Caco-2 (cell line): ENCODE measurements around the gene IQCK. TPM values are rescaled to one million over a fixed set of nuclear protein-coding genes. Genes with fewer than 3 reads are reported as not detected.

Experiments
- BruUV-seq: library from RNA; stranded (reverse); fragments of 400-500 nt; replicated peaks from 2 replicates; lab custom pipeline; 2021; lab: Mats Ljungman, UMichigan
- CTCF ChIA-PET: fragments of 300-600 bp; sonication (Branson Sonifier 250); formaldehyde crosslinking; loops from one replicate; lab custom pipeline; 2022; ENCODE audit warnings: antibody characterized with exemption; lab: Charles Lee
- POLR2A ChIA-PET: fragments of 300-600 bp; sonication (Branson Sonifier 250); formaldehyde crosslinking; loops from one replicate; lab custom pipeline; 2022; ENCODE audit warnings: antibody characterized with exemption; lab: Charles Lee
- DNase-seq, 2 experiments: peaks; one replicate each; pipeline versions ENCODE4 v3.0.0 to v3.0.0-alpha.2; 2020 to 2022
- H3K27me3 ChIP-seq: replicated peaks from 2 replicates; pipeline ENCODE4 v1.6.0; 2011; ENCODE audit warnings: low read length; ENCODE audit not compliant: control insufficient read depth, insufficient read depth
- H3K36me3 ChIP-seq: 2 replicates; pipeline ENCODE4 v1.5.1; 2011; ENCODE audit warnings: low read length; ENCODE audit not compliant: control insufficient read depth, insufficient read depth
- H3K4me1 ChIP-seq: fragments of 250-450 bp; sonication (Bioruptor Pico); 2 replicates; pipeline ENCODE4 v1.5.1; 2020; ENCODE audit warnings: mild to moderate bottlenecking
- H3K4me3 ChIP-seq: 2 replicates; pipeline ENCODE4 v1.5.1; 2011; ENCODE audit warnings: low read depth, mild to moderate bottlenecking, control low read depth, low read length
- H3K9me3 ChIP-seq: fragments of 250-450 bp; sonication (Bioruptor Pico); 2 replicates; pipeline ENCODE4 v1.5.1; 2020; ENCODE audit warnings: mild to moderate bottlenecking, moderate library complexity
- H3K27ac Mint-ChIP-seq: one replicate; pipeline ENCODE4 v1.8.0; 2022; ENCODE audit warnings: mixed read lengths; ENCODE audit not compliant: unreplicated experiment
- H3K27me3 Mint-ChIP-seq: one replicate; pipeline ENCODE4 v1.8.0; 2022; ENCODE audit warnings: mixed read lengths; ENCODE audit not compliant: insufficient read depth, unreplicated experiment
- H3K36me3 Mint-ChIP-seq: one replicate; pipeline ENCODE4 v1.8.0; 2022; ENCODE audit warnings: mild to moderate bottlenecking, mixed read lengths; ENCODE audit not compliant: insufficient read depth, unreplicated experiment
- H3K4me1 Mint-ChIP-seq: one replicate; pipeline ENCODE4 v1.8.0; 2022; ENCODE audit warnings: low read depth, mixed read lengths; ENCODE audit not compliant: unreplicated experiment
- H3K4me3 Mint-ChIP-seq: one replicate; pipeline ENCODE4 v1.8.0; 2022; ENCODE audit warnings: mild to moderate bottlenecking, moderate library complexity, mixed read lengths; ENCODE audit not compliant: unreplicated experiment
- H3K9me3 Mint-ChIP-seq: one replicate; pipeline ENCODE4 v1.8.0; 2022; ENCODE audit warnings: mixed read lengths; ENCODE audit not compliant: unreplicated experiment
- intact Hi-C: fragments of 100-400 bp; cut with micrococcal nuclease; formaldehyde crosslinking; loops from one replicate; pipeline ENCODE4 v1.10.0; 2022; ENCODE audit not compliant: unreplicated experiment
- total RNA-seq: library from RNA; stranded (reverse); gene quantifications from 2 replicates; pipeline ENCODE4 v1.2.3, GENCODE V29; 2022
- TF ChIP-seq, protein P1 (sequence below), 2 experiments: fragments of 200-600 bp in 1 of 2; IDR thresholded peaks; 1 replicate in 1 of 2; 2 replicates in 1 of 2; pipeline versions ENCODE4 v1.5.1 to v1.8.0; 2011 to 2022; ENCODE audit warnings: antibody characterized with exemption in 1 of 2, control low read depth in 1 of 2, inconsistent platforms in 1 of 2, low read depth in 1 of 2, low read length in 1 of 2, mild to moderate bottlenecking in 1 of 2, moderate library complexity in 1 of 2; ENCODE audit not compliant: insufficient read depth in 1 of 2, severe bottlenecking in 1 of 2, unreplicated experiment in 1 of 2

IQCK gene
- total RNA-seq, 1 experiment from 2014 or later: 2.0 TPM

DNA sequence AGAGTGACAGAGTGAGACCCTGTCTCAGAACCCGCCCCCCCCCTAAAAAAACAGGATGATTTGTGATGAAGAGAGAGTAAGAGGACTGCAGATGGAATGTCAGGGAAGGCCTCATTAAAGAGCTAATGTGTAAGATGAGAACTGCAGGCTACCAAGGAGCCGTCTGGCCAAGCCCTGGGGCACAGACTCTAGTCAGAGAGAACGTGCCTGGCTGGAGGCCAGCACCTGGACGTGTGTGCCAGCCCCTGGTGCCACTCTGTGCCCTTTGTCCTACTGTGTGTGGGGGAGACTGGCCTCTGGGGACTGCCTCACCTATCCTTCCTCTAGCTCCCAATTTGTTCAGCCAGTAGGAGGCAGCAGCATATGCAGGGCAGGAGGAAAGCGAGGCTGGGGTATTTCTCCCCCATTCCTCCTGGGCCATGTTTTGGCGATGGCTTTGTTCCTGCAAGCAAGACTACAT lies 37.2 kb upstream of the IQCK start:
- no peaks in the 10 kb centered on the region for H3K9me3 Mint-ChIP-seq
- H3K4me3 Mint-ChIP-seq: no peak overlapping the region
- BruUV-seq: no TSS peak
- H3K36me3 Mint-ChIP-seq: no peaks in the 10 kb centered on the region
- TF ChIP-seq, protein P1, sequence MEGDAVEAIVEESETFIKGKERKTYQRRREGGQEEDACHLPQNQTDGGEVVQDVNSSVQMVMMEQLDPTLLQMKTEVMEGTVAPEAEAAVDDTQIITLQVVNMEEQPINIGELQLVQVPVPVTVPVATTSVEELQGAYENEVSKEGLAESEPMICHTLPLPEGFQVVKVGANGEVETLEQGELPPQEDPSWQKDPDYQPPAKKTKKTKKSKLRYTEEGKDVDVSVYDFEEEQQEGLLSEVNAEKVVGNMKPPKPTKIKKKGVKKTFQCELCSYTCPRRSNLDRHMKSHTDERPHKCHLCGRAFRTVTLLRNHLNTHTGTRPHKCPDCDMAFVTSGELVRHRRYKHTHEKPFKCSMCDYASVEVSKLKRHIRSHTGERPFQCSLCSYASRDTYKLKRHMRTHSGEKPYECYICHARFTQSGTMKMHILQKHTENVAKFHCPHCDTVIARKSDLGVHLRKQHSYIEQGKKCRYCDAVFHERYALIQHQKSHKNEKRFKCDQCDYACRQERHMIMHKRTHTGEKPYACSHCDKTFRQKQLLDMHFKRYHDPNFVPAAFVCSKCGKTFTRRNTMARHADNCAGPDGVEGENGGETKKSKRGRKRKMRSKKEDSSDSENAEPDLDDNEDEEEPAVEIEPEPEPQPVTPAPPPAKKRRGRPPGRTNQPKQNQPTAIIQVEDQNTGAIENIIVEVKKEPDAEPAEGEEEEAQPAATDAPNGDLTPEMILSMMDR (IDR thresholded peaks at IDR 0.05; ENCODE audit: insufficient read depth in 1 of 2, low read depth in 1 of 2, low read length in 1 of 2, severe bottlenecking in 1 of 2, unreplicated experiment in 1 of 2): no peak
- DNase-seq: no peak
- no peak overlapping the region for H3K27ac Mint-ChIP-seq
- intact Hi-C loops: no loop called here
- H3K27me3 Mint-ChIP-seq: no peaks in the 10 kb centered on the region
- no peak overlapping the region for H3K4me3 ChIP-seq
- no peaks in the 10 kb centered on the region for H3K4me1 ChIP-seq
- H3K9me3 ChIP-seq: no peaks in the 10 kb centered on the region
- H3K4me1 Mint-ChIP-seq: no peaks in the 10 kb centered on the region
- ChIA-PET CTCF (interaction anchor here (0.6 to 0.7 kb wide), 3 partner anchors 49 to 619 kb away, joined by 3 to 5 read pairs (median 3); no protein-coding TSS in a partner anchor), POLR2A (interaction anchor here (0.6 kb wide), 1 partner anchor 75 kb away, joined by 4 read pairs; no protein-coding TSS in a partner anchor)
- no peaks in the 10 kb centered on the region for H3K27me3 ChIP-seq
- no peaks in the 10 kb centered on the region for H3K36me3 ChIP-seq

DNA sequence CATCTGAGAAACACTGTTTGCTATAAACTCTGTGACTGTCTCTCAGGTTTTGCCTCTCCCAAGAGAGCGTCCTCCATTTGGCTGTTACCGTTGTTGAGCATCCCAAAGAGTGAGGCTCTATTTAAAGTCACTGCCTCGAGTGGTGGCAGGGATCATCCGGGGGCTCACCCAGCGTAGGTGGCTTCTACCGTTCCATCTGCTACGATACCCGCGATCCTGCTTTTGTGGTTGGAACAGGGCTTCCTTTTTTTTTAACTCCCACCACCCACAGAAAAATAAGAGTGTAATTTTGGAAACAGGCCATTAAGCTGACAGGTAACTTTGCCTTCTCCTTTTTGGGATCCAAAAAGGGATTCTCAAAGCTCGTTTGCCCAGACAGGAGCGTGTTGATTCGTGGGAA lies 36.4 kb upstream of the IQCK start:
- intact Hi-C loops: no loop called here
- no peaks in the 10 kb centered on the region for H3K9me3 Mint-ChIP-seq

DNA sequence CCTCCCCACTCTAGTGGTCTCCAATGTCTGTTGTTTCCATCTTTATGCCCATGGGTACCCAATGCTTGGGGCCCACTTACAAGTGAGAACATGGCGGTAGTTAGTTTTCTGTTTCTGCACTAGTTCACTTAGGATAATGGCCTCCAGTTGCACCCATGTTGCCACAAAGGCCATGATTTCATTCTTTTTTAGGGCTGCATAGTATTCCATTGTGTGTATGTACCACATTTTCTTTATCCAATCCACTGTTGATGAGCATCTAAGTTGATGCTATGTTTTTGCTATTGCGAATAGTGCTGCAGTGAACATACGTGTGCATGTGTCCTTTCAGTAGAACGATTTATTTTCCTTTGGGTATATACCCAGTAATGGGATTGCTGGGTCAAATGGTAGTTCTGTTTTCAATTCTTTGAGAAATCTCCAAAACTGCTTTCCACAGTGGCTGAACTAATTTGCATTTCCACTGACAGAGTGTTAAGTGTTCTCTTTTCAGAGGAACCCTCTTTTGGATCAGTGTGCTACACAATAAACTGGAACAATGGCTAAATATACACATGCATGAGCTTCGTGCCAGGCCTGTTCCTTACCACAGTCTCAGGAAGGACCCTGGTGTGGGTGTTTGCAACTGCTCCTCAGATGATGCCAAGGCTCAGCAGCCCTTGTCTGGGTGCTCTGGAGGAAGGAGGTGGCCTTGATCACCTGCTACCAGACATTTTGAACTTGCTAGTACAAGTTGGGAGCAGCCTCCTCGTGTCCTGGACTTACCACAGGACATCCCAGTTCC lies 34.4 kb upstream of the IQCK start:
- Histone ChIP-seq H3K4me3 (no peak overlapping the region), H3K27me3 (no peaks in the 10 kb centered on the region), H3K4me1 (no peaks in the 10 kb centered on the region), H3K36me3 (no peaks in the 10 kb centered on the region), H3K9me3 (no peaks in the 10 kb centered on the region)
- Mint-ChIP-seq H3K9me3 (no peaks in the 10 kb centered on the region), H3K4me3 (no peak overlapping the region), H3K36me3 (no peaks in the 10 kb centered on the region), H3K27me3 (no peaks in the 10 kb centered on the region), H3K27ac (no peak overlapping the region), H3K4me1 (no peaks in the 10 kb centered on the region)
- CTCF ChIA-PET: no interaction called here
- no TSS peak for BruUV-seq
- intact Hi-C loops: no loop called here
- TF ChIP-seq, protein P1 (IDR thresholded peaks at IDR 0.05; ENCODE audit: insufficient read depth in 1 of 2, low read depth in 1 of 2, low read length in 1 of 2, severe bottlenecking in 1 of 2, unreplicated experiment in 1 of 2): no peak
- DNase-seq: no peak
- POLR2A ChIA-PET: no interaction called here

More for the DNA sequence above, 36.4 kb upstream of the IQCK start:
- CTCF ChIA-PET: no interaction called here
- Histone ChIP-seq H3K36me3 (no peaks in the 10 kb centered on the region), H3K27me3 (no peaks in the 10 kb centered on the region), H3K4me1 (no peaks in the 10 kb centered on the region), H3K9me3 (no peaks in the 10 kb centered on the region), H3K4me3 (no peak overlapping the region)
- H3K36me3 Mint-ChIP-seq: no peaks in the 10 kb centered on the region
- H3K27ac Mint-ChIP-seq: no peak overlapping the region
- H3K27me3 Mint-ChIP-seq: no peaks in the 10 kb centered on the region
- POLR2A ChIA-PET: no interaction called here
- H3K4me3 Mint-ChIP-seq: no peak overlapping the region
- no peak for DNase-seq
- BruUV-seq: no TSS peak
- TF ChIP-seq, protein P1 (IDR thresholded peaks at IDR 0.05; ENCODE audit: insufficient read depth in 1 of 2, low read depth in 1 of 2, low read length in 1 of 2, severe bottlenecking in 1 of 2, unreplicated experiment in 1 of 2): no peak
- H3K4me1 Mint-ChIP-seq: no peaks in the 10 kb centered on the region
